Measurements from ENCODE around the gene ERFE.

ERFE gene

DNA sequence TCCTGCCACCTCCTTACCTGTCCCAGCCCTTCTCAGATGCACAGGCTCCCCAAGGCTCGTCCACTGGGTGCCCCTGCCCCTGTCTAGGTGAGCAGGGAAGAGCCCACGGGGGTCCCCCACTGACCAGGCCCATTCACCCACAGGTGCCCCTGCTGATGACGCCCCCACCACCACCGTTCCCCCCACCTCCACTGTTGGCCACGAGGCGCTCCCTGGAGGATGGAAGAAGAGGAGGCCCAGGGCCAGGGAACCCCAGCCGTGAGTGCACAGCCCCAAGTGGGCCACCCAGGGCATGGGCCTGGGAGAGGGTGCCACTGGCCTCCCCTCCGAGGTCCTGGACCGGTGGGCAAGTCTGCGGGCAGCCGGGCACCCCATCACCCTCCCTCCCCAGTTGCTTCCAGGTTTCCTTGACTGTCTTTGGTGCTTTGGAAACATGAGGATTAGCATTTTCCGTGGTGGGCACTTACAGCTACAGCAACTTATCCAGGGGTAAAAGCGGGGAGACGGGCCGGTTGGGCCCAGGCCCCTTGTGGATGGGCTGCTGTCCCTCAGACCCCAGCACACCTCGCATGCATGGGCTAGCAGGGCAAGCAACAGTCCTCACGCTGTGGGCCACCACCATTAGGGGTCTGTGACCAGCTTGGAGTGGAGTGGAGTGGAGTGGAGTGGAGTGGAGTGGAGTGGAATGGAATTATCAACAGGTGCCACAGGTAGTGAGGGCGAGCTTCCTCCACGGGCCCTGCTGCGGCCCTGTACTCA is 33.5 kb upstream of the ERFE start:
- in situ Hi-C loops (cut with MboI; ENCODE audit: low sequenced_read_pairs): no loop called here

DNA sequence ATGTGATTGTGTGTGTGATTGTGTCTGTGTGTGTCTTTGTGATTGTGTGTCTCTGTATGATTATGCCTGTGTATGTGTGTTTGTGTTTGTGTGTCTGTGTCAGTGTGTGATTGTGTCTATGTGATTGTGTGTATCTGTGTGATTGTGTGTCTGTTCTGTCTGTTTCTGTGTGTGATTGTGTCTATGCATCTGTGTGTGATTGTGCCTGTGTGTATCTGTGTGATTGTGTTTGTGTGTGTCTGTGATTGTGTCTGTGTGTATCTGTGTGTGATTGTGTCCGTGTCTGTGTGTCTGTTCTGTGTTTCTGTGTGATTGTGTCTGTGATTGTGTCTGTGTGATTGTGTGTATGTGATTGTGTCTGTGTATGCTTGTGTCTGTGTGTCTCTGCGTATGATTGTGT is 32.4 kb upstream of the ERFE start:
- in situ Hi-C loops (cut with MboI; ENCODE audit: low sequenced_read_pairs): no loop called here

DNA sequence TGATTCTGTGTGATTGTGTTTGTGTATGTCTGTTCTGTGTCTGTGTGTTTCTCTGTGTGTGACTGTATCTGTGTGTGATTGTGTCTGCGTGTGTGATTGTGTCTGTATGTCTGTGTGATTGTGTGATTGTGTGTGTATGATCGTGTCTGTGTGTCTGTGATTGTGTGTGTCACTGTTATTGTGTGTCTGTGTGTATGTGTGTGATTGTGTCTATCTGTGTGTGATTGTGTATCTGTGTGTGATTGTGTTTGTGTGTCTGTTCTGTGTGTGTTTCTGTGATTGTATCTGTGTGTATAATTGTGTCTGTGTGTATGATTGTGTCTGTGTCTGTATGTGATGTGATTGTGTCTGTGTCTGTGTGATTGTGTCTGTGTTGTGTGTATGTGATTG is 32.0 kb upstream of the ERFE start:
- in situ Hi-C loops (cut with MboI; ENCODE audit: low sequenced_read_pairs): no loop called here

DNA sequence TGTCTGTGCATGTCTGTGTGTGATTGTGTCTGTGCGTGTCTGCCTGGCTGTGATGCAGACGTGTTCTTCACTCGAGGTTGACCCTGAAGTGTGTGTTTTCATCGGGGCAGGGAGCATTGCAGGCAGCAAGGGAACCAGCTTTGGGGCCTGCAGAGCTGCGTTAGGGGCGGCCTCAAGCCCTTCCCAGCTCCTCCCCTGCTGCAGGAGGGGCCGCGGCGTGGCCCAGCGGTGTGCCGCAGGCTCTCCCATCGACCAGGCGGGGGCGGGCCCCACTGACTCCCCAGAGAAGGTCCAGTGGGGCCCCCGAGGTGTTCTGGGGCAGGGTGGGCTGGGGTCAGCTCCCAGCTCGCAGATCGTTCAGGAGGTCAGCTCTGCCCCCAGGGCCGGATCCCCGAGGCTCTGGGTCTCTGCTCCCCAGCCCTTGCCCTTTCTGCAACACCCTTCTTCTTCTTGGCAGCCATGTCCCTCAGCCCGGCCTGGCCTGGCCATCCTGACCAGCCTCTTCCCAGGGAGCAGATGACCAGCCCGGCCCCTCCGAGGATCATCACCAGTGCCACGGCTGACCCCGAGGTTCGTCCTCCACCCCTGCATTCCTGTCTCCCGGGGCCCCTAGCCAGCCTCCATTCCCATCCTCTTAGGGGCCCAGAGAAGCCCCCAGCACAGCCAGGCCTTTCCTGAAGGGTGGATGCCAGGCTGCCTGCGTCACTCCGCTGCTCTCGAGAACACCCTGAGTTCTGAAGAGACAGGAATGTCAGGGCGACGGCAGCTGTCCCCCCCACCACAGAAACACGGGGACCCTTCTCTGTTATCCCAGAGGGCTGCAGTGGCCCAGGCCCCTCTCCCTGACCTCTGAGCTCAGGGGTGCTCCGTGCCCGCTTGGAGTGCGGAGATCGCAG is 31.4 kb upstream of the ERFE start:
- in situ Hi-C loops (cut with MboI; ENCODE audit: low sequenced_read_pairs): no loop called here

DNA sequence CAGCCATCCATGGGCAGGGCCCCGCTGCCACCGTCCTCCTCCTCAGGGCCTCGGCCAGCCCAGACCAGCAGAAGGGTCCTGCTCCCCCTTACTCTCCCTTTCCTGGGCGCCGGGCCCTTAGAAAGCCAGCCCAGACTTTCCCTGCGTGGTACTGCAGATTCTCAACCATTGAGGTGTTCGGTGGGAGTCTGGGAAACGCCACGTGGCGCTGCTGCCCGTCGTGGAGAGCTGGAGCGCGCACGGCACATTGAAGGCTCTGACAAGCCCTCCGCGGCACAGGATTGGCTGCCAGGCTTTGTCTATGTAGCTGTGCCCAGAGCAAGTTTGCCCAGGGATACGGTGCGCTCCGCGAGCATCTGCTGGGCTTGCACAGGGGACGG is 30.7 kb upstream of the ERFE start:
- in situ Hi-C loops (cut with MboI; ENCODE audit: low sequenced_read_pairs): no loop called here

DNA sequence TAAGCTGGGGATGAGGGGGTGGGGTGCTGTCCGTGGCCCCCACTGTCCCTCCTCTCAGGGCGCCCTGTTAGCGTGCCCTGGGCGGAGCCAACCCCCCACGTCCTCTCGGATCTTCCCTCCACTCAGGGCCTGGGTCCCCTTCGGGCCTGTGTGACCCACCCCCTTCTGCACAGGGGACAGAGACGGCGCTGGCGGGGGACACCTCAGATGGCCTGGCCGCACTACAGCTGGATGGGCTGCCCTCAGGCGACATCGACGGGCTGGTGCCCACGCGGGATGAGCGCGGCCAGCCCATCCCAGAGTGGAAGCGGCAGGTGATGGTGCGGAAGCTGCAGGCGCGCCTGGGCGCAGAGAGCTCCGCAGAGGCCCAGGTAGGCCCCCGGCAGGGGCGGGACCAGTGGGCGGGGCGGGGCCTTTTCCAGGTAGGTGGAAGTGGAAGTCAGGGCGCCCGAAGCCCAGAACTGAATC is 30.2 kb upstream of the ERFE start:
- in situ Hi-C loops (cut with MboI; ENCODE audit: low sequenced_read_pairs): no loop called here

DNA sequence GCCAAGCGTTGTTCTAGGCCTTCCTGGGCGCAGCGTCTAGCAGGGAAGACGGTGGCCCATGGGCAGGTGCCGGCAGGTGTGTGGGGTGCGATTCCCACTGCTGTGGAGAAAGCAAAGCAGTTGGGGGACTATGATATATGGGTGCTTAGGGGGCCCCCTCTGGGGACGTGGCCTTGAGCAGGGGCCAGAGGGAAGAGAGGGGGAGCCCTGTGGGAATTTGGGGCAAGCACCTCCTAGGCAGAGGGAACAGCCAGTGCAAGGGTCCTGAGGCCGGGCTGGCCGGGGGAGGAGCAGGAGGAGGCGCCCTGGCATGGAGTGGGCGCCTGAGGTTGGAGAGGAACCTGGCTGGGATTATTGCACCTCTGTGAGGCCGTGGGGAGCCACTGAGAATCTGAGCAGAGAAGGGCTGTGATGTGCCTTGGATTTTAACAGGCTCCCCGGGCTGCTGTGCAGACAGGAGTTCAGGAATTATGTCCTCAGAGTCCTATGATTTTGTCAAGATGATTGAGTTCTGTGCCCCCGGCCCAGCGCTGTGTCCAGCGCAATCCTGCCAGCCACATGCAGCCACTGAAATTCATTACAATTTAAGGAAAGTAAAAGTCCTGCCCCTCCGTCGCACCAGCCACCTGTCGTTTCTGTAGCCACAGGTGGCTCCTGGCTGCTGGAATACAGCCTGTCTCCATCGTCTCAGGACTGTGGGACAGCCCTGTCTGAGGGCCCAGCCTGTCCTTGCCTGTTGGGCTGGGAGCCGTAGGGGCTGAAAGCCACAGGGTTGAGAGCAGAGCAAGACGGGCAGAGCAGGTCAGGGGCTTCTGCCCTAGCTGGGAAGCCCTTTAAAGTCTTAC is 29.4 kb upstream of the ERFE start:
- in situ Hi-C loops (cut with MboI; ENCODE audit: low sequenced_read_pairs): no loop called here

DNA sequence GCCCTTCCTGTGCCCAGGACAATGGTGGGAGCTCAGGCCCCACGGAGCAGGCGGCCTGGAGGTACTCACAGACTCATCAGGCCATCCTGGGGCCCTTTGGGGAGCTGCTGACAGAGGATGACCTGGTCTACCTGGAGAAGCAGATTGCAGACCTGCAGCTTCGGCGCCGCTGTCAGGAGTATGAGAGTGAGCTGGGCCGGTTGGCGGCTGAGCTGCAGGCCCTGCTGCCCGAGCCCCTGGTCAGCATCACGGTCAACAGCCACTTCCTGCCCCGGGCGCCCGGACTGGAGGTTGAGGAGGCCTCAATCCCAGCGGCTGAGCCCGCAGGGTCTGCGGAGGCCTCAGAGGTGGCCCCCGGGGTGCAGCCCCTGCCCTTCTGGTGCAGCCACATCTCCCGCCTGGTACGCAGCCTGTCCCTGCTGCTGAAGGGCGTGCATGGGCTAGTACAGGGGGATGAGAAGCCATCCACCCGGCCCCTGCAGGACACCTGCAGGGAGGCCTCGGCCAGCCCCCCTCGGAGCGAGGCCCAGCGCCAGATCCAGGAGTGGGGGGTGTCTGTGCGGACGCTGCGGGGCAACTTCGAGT is 28.6 kb upstream of the ERFE start:
- in situ Hi-C loops (cut with MboI; ENCODE audit: low sequenced_read_pairs): no loop called here

DNA sequence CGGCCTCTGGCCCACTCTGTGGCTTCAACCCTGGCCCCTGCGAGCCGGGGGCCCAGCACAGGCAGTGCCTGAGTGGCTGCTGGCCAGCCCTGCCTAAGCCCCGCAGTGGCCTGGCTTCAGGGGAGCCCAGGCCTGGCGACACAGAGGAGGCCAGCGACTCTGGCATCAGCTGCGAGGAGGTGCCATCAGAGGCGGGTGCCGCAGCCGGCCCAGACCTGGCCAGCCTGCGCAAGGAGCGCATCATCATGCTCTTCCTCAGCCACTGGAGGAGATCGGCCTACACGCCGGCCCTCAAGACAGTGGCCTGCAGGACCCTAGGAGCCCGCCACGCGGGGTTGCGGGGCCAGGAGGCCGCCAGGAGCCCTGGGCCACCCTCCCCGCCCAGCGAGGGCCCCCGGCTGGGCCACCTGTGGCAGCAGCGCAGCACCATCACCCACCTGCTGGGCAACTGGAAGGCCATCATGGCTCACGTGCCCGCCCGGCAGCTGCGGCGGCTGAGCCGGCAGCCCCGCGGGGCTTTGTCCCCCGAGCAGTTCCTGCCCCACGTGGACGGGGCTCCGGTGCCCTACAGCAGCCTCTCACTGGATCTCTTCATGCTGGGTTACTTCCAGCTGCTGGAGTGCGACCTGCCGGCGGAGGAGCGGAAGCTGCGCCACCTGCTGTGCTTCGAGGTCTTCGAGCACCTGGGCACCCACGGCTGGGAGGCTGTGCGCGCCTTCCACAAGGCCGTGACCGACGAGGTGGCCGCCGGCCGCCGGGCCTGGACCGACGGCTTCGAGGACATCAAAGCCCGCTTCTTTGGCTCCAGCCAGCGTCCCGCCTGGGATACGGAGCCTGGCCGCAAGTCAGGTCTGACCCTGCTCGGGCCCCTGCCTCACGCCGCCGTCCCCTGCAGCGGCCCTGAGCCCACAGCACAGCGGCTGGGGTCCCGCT is 27.8 kb upstream of the ERFE start:
- in situ Hi-C loops (cut with MboI; ENCODE audit: low sequenced_read_pairs): no loop called here

DNA sequence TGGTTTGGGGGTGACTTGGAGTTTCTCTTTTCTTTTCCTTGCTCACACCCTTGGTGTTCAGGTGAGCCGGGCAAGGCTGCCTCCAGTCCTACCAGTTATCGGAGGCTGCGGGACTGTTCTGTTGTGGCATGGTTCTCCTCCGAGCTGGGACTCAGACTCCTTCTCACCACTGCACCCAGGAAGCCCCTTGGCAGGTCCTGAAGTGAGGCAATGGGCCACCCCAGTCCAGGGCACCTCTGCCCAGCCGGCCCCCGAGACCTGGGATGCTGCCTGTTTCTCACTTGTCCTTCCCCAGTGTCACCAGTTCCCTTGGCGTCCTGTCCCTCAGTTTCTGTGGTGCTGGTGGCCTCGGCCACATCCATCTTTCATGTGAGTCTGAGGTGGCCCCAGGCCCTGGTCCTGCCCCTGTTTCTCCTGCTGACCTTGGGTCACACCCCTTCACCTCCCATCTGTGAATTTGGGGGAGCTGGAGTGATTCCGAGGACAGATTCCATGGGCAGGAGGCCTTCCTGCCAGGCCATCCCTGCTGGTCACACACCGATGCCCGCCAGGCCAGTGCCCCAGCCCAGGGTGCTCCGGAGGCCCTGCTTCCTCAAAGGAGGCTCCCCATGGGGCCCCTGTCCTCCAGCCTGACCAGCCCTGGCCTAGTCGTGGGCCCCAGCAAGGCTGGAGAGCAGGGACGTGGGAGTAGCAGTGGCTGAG is 26.9 kb upstream of the ERFE start:
- in situ Hi-C loops (cut with MboI; ENCODE audit: low sequenced_read_pairs): no loop called here

DNA sequence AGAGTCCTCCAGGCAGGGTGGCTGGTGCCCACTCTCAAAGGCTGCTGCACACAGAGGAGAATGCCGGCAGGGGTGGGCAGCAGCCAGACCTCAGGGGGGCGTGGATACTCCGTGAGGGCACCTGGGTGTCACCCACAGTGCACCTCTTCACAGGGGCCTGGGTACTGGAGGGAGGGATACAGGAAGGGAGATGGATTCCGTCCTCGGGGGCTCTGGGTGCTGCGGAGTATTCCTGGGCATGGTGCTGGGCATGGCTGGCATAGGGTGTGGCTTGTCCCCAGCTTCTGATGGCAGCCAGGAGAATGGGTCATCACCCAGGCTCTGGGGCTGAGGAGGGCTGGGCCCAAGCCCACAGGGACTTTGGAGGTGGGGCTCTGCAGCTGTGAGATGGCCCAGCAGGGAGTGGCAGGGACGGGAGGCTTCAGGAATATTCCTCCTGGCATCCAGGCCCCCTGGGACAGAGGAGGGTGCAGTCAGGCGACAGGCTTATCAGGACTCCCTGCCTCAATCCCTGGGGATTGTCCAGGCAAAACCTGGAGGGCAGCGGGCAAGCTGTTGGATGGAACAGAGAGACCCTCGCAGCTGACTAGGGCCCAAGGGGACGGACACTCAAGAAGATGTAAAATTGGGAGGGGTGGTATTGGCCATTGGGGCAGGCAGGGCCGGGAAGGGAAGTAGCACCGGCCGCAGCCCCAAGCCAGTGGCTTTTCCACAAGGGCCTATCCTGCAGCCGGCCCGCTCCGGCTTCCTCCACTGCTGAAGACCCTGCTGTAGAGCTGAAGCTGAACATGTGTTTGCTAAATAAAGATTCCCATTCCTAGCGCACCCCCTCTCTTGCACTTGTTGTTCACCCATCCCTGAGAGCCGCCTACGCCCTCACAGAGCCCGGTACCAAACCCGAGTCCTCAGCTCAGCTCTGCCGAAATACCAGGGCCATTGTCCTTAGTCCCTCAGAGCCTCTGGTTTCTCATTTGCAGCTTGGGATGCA is 26.0 kb upstream of the ERFE start:
- in situ Hi-C loops (cut with MboI; ENCODE audit: low sequenced_read_pairs): no loop called here

DNA sequence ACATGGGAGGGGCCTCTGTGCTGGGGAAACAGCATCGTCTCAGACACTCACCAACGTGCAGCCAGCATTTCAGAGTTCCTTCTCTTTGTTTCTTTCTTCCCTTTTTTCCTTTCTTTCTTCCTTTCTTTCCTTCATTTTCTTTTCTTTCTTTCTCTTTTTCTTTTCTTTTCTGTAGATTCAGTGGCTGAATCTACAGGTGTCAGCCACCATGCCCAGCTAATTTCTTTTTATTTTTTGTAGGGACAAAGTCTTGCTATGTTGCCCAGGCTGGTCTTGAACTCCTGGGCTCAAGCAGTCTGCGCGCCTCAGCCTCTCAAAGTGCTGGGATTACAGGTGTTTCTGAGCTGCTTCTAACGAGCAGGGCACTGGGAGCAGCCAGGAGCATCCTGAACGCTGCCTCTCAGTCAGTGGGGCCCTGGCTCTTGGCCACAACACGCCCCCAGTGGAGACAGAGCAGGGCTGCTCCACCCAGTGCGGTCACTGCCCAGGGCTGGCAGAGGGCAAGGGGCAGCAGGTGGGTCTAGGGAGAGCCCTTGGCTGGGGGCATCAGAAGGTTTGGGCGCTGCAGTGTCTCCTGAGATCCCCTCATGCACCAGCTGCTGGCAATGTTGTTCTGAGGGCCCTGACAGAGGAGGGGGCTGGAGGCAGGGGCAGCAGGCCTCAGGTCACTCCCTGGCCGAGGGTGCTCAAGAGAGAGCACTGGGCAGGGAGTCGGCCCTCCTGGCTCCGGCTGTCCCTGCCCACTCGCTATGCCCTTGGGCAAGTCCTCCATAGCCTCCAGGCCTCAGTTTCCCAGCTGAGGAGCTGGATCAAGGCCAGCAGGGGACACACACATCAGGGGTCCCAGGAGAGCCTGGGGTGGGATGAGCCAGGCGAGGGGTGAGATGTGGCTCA is 25.0 kb upstream of the ERFE start:
- in situ Hi-C loops (cut with MboI; ENCODE audit: low sequenced_read_pairs): no loop called here

DNA sequence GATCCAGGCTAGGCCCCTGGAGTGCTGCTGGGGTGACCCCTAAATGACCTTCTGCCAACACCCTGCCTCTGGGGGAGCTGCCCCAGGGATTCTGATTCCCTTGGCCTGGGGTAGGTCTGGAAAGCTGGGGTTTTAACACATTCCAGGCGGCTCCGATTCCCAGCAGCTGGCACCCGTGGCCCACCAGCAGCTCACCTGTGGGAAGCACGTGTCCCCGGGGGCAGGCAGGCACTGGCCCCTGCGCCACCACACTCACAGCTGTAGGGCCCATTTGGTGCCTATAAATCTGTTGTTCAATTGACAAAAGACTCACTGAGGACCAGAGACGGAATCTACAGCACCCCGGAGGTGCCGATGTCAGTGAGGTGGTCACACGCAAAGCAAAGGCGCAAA is 24.4 kb upstream of the ERFE start:
- in situ Hi-C loops (cut with MboI; ENCODE audit: low sequenced_read_pairs): no loop called here

DNA sequence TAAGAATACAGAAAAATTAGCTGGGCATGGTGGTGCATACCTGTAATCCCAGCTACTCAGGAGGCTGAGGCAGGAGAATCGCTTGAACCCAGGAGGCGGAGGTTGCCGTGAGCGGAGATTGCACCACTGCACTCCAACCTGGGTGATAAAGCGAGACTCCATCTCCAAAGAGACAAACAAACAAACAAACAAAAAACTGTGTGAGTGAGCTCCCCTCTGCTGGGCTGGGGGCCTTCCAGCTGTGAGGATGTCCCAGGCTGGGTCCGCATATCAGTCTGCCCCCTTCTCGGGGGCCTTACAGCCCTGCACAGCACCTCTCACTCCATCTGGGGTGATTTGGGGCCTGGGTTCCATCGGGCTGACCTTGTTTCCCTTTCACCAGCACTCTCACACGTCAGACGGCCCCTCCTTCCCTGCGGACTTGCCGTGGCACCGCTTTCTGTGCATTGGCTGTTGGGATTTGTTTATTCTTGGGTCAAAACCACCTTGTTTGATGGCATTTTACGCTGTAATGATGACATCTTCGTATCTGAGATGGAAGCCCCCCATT is 23.1 kb upstream of the ERFE start:
- in situ Hi-C loops (cut with MboI; ENCODE audit: low sequenced_read_pairs): no loop called here

DNA sequence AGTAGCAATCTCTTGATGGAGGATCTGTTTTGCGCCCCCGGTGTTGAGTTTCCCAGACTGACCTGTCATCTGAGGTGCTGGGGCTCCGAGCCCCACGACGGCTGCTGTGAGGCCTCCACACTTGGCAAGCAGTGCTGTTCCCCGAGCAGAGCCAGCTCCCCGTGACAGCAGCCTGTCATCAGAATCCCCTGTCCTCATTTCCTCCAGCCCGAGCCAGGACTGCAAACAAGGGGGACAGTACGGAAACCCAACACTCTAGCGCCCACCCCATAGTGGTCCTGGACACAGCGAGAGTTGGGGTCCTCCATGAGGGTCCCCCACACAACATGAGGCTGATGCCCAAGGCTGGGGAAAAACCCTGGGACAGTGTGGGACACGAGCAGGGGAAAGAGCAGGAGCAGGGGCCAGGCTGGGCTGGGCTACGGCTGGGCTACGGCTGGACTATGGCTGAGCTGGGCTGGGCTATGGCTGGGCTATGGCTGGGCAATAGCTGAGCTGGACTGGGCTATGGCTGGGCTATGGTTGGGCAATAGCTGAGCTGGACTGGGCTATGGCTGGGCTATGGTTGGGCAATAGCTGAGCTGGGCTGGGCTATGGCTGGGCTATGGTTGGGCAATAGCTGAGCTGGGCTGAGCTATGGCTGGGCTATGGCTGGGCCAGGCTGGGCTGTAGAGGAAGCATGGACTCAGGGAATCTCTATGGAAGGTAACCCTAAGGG is 21.8 kb upstream of the ERFE start:
- in situ Hi-C loops (cut with MboI; ENCODE audit: low sequenced_read_pairs): no loop called here

DNA sequence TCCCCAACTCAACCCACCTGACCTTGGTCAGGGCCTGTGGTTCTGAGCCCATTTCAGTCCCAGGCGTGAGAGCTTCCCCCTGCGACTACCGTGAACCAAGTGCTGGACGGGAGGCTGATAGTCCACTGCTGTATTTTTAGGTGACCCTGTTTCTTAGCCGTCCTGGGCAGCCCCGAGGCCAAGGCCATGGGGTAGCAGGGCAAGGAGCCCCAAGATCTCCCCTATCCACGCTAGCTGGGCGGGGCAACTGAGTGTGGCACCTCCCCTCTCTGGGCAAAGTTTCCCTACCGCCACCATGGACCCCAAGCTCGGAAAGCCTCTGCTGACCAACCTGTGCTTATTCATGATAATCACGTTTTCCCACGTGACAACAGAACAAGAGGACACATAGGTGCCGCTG is 20.9 kb upstream of the ERFE start:
- in situ Hi-C loops (cut with MboI; ENCODE audit: low sequenced_read_pairs): no loop called here
